T-helper 17 cell (primary cell): ENCODE data around the gene ILDR1. TPM values are rescaled to one million over a fixed set of nuclear protein-coding genes. Genes with fewer than 3 reads are reported as not detected.
A peak's percentile ranks its signal among the peaks of the same experiment; 100 is the strongest.

ENCODE experiments used
- ATAC-seq: fragments of 150-1000 bp; cut with Tn5 transposase; 2 replicates; pipeline ENCODE4 v1.10.0; 2021; ENCODE audit warnings: mild to moderate bottlenecking, moderate library complexity
- DNase-seq, 3 donors: peaks; one replicate each; pipeline versions ENCODE4 v3.0.0 to v3.0.0-alpha.2; 2020 to 2021
- H3K9me3 ChIP-seq: one replicate; pipeline ENCODE4 v1.7.0; 2013; ENCODE audit warnings: low read length, mild to moderate bottlenecking; ENCODE audit not compliant: control insufficient read depth, poor library complexity, severe bottlenecking
- H3K27ac Mint-ChIP-seq: one replicate; pipeline ENCODE4 v1.8.0; 2022; ENCODE audit warnings: mild to moderate bottlenecking, moderate library complexity, mixed read lengths
- H3K27me3 Mint-ChIP-seq: one replicate; pipeline ENCODE4 v1.8.0; 2022; ENCODE audit warnings: mixed read lengths
- H3K36me3 Mint-ChIP-seq: one replicate; pipeline ENCODE4 v1.8.0; 2022; ENCODE audit warnings: low read depth, mixed read lengths
- H3K4me1 Mint-ChIP-seq: one replicate; pipeline ENCODE4 v1.8.0; 2022; ENCODE audit warnings: mild to moderate bottlenecking, mixed read lengths
- H3K4me3 Mint-ChIP-seq: one replicate; pipeline ENCODE4 v1.8.0; 2022; ENCODE audit warnings: mild to moderate bottlenecking, moderate library complexity, mixed read lengths
- total RNA-seq, 4 donors: library from RNA in 2 of 4; stranded (reverse) in 2 of 4; gene quantifications; one replicate each; pipeline ENCODE4 v1.2.3 and lab custom pipeline; 2022 to 2026

ILDR1 gene
- total RNA-seq, 2 donors from 2014 or later = 0.32 TPM; not detected in 1

DNA sequence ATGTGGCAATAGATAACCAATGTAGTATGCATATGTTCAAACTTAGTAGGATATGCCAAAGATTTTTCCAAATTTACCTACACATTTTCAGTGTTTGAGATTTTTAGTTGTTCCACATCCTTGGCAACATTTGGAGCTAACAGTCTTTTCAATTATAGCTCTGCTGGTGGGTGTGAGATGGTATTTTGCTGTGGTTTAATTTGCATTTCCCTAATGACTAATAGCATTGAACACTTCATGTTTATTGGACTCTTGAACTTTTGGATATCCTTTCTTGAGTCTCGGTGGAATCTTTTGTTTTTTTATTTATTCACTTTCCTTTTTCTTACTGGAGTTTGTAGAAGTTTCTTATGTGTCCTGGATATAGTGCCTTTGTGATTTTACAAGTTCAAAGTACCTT lies 11.0 kb upstream of the ILDR1 start:
- H3K9me3 ChIP-seq = no peaks in the 10 kb centered on the region
- Mint-ChIP-seq H3K36me3 (peaks cover 2% of the 10 kb centered on the region), H3K27me3 (no peaks in the 10 kb centered on the region), H3K4me3 (no peak overlapping the region), H3K27ac (no peak overlapping the region), H3K4me1 (peaks cover 7% of the 10 kb centered on the region)
- DNase-seq (no peak), ATAC-seq (no peak)

DNA sequence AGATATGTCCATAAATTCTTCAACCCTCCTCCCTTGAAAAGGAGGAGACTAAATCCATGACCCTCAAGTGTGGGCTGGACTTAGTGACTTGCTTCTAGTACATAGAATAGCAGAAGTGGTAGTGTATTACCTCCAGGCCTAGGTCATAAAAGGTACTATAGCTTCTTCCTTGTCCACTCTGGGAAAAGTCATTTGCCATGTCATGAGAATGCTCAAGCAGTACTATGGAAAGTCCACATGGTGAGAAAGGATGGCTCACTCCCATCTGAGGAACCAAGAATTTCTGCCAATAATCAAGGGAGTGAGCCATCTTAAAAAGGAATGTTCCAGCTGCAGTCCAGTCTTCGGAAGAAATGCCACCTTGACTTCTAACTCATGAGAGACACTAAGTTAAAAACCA lies 10.5 kb upstream of the ILDR1 start:
- Mint-ChIP-seq H3K27ac (no peak overlapping the region), H3K36me3 (peaks cover 2% of the 10 kb centered on the region), H3K4me3 (no peak overlapping the region), H3K27me3 (no peaks in the 10 kb centered on the region), H3K4me1 (peaks cover 7% of the 10 kb centered on the region)
- ATAC-seq = no peak
- H3K9me3 ChIP-seq = no peaks in the 10 kb centered on the region
- DNase-seq = no peak

DNA sequence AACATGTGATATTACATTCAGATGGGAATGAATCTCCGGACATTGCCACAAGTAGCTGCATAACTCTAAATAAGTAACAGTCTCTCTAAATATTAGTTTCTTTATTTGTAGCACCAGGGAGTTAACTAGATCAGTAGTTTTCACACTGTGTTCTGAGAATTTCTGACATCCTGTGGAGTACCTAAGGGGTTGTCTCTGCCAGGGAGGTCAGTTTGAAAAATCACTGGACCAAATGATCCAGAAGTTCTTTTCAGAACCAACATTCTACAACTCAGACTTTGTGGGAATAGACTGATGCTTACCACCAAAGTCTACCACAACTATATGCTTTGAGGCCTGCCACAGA lies 9.0 kb upstream of the ILDR1 start:
- no peaks in the 10 kb centered on the region for H3K27me3 Mint-ChIP-seq
- H3K27ac Mint-ChIP-seq = no peak overlapping the region
- H3K4me1 Mint-ChIP-seq = peaks cover 7% of the 10 kb centered on the region
- peaks cover 2% of the 10 kb centered on the region for H3K36me3 Mint-ChIP-seq
- peak overlapping the region; percentile 31 for H3K4me3 Mint-ChIP-seq
- no peak for DNase-seq
- no peaks in the 10 kb centered on the region for H3K9me3 ChIP-seq
- ATAC-seq = no peak

DNA sequence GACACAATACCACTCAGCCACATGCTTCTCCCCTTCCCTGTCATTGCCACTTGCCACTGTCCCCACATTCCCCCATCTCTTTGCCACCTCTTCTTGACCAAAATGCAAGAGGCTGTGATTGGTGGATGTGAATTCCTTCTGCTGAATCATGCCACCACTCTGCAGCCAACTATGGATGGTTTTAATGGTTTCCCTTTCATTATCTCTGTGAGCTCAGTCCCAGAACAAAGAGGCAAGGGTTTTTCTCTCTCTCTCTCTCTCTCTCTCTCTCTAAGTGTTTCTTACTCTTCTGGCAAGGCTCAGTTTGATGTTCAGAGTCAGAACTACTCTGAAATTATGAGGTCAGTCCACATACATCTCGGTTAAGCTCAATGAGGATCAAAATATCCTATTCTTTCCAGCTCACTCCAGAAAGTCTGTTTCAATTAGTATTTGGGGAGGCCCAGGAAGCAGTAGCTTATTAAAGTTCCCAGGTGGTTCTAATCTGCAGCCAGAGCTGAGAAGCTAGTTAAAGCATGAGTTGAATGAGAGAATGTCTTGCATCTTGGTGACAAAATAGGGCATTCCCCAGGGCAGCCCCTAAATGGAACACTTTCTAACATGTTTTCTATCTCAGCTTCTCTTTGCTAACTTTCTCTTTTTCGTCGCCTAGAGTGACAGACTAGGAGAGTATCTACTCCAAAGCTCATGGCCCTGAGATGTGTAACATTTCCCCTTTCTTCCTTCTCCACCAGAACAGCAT lies 8.5 kb upstream of the ILDR1 start:
- no peaks in the 10 kb centered on the region for H3K9me3 ChIP-seq
- H3K27ac Mint-ChIP-seq = no peak overlapping the region
- no peak for DNase-seq
- ATAC-seq = peak; percentile 54
- H3K4me3 Mint-ChIP-seq = peak overlapping the region; percentile 31
- H3K36me3 Mint-ChIP-seq = peaks cover 2% of the 10 kb centered on the region
- no peaks in the 10 kb centered on the region for H3K27me3 Mint-ChIP-seq
- peaks cover 7% of the 10 kb centered on the region for H3K4me1 Mint-ChIP-seq

DNA sequence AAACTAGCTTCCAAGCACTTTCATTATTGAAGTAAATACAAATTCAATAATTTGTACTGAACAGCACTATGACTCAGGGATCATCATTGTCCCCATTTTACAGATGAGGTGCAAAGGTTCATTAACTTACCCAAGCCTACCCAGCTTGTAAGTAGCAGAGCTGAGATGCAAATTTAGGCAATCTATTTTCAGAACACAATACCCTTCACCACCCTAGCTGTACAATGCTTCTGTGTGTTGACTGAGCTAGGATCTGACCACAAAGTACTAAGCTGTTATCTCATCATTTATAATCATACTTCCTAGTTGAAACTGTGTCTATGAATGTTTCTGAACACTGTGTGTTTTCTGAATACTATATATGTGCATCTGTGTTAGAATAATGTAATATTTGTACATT lies 3.2 kb upstream of the ILDR1 start:
- no peak overlapping the region for H3K4me3 Mint-ChIP-seq
- H3K9me3 ChIP-seq = no peaks in the 10 kb centered on the region
- H3K36me3 Mint-ChIP-seq = peaks cover 3% of the 10 kb centered on the region
- H3K27me3 Mint-ChIP-seq = peaks cover 19% of the 10 kb centered on the region
- peaks cover 5% of the 10 kb centered on the region for H3K4me1 Mint-ChIP-seq
- ATAC-seq (no peak), DNase-seq (no peak)
- H3K27ac Mint-ChIP-seq = no peak overlapping the region

DNA sequence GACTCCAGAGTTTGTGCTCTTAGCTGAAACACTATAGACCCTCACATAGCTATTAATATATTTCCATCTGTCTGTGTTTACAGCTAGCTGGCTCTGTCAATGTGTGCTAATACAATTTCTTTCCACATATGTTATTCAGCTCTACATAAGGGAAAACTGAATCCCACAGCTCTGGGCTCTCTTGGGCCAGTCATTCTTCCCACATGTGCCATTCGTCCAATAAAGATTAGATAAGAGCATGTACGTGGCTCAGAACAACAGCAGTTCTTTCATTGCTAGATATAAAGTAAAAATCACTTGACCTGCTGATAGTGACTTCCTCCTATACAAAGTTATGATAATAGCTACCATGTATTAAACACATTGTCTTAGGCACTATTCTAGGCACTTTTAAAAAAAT lies 2.8 kb upstream of the ILDR1 start:
- H3K9me3 ChIP-seq = no peaks in the 10 kb centered on the region
- H3K4me1 Mint-ChIP-seq = peaks cover 4% of the 10 kb centered on the region
- H3K4me3 Mint-ChIP-seq = no peak overlapping the region
- DNase-seq (no peak), ATAC-seq (no peak)
- no peak overlapping the region for H3K27ac Mint-ChIP-seq
- peaks cover 4% of the 10 kb centered on the region for H3K36me3 Mint-ChIP-seq
- H3K27me3 Mint-ChIP-seq = peaks cover 24% of the 10 kb centered on the region

DNA sequence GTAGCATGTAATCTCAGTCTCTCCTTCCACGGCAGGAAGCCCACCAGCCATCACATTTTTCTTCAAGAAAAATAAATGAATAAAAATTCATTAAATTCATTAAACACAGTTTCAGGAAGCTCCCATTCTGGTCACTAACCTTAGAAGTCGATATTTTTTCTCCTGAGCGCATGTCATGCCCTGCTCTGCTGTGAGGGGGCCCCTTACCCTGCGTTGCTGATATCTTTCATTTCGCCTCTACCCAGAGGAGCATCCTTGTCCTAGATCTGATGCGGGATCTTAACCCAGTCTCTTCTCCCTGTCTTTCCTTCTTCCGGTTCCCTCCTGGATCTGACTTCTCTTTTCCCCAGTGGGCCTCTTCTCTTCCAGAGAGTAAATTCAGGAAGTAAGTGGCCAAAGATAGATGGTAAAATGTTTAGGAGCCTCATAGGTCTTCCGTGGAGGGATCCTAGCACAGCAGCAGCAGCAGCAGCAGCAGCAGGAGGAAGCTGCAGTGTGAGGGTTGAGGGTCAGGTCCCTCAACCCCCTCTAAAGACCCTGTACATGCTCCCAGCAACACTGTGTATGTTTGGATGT lies 1.4 kb upstream of the ILDR1 start:
- DNase-seq = no peak
- H3K27ac Mint-ChIP-seq = no peak overlapping the region
- peaks cover 38% of the 10 kb centered on the region for H3K27me3 Mint-ChIP-seq
- peaks cover 4% of the 10 kb centered on the region for H3K4me1 Mint-ChIP-seq
- no peak for ATAC-seq
- H3K4me3 Mint-ChIP-seq = no peak overlapping the region
- H3K36me3 Mint-ChIP-seq = peaks cover 4% of the 10 kb centered on the region
- H3K9me3 ChIP-seq = no peaks in the 10 kb centered on the region

DNA sequence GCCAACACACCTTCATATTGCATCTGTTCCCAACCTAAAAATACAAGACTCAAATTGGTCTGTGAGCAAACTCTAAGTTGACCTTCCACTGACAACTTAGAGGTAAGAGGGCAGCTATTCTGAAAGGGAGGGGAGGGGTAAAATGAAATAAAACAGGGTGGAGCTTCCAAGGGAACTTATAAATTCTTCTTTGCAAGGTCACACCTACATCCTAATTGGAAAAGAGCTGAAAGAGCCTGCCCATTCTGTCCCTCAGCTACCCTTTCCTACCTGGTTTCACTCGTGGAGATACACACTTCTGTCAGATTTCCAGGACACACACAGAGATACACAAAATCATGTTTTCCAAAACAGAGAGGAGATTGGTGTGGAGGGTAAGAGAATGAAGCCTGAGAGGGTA lies 1.0 kb downstream of the ILDR1 start:
- no peak overlapping the region for H3K27ac Mint-ChIP-seq
- H3K36me3 Mint-ChIP-seq = peaks cover 4% of the 10 kb centered on the region
- H3K4me3 Mint-ChIP-seq = peak overlapping the region; percentile 5
- DNase-seq (no peak), ATAC-seq (no peak)
- H3K9me3 ChIP-seq = no peaks in the 10 kb centered on the region
- peaks cover 4% of the 10 kb centered on the region for H3K4me1 Mint-ChIP-seq
- H3K27me3 Mint-ChIP-seq = peaks cover 46% of the 10 kb centered on the region

DNA sequence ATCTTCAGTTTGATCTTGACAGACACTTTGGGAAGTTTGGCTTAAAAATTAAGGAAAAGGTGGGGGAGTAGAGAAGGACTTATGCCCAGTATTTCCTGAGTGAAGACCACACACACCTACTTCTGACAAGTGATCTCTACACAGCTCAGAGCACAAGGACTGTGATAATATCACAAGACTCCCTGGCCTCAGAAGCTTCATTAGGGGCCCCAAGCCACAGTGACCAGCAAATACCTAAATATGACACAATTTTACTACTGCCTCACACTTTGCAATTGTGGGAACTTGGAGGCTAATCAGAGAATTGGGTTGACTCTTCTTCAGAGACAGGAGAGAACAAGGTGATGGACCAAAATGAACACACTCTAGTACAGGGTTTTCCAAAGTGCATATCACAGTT lies 2.6 kb downstream of the ILDR1 start:
- Mint-ChIP-seq H3K4me1 (peaks cover 4% of the 10 kb centered on the region), H3K36me3 (peaks cover 4% of the 10 kb centered on the region), H3K4me3 (no peak overlapping the region), H3K27ac (no peak overlapping the region), H3K27me3 (peaks cover 46% of the 10 kb centered on the region)
- no peaks in the 10 kb centered on the region for H3K9me3 ChIP-seq
- ATAC-seq = no peak
- no peak for DNase-seq

DNA sequence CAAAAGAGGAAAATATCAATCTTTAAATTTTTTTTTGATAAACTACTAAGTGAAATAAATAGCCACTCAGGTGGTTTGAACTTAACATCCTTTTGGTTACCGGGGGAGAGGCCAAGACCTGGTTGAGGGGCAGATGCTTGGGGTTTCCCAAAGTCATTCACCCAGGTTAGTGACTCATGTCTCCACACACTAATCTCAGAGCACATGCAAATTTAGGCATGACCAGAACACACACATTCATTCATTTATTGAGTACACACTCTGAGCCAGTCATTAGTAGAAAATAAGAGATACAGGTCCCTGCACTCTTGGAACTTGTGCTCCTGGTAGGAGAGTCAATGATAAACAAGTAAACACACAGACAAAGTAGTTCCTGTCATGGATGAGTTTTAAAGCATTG lies 7.3 kb downstream of the ILDR1 start:
- Mint-ChIP-seq H3K27ac (no peak overlapping the region), H3K4me1 (peaks cover 3% of the 10 kb centered on the region), H3K27me3 (peaks cover 31% of the 10 kb centered on the region), H3K4me3 (no peak overlapping the region), H3K36me3 (peaks cover 4% of the 10 kb centered on the region)
- DNase-seq (no peak), ATAC-seq (peak; percentile 50)
- H3K9me3 ChIP-seq = no peaks in the 10 kb centered on the region

DNA sequence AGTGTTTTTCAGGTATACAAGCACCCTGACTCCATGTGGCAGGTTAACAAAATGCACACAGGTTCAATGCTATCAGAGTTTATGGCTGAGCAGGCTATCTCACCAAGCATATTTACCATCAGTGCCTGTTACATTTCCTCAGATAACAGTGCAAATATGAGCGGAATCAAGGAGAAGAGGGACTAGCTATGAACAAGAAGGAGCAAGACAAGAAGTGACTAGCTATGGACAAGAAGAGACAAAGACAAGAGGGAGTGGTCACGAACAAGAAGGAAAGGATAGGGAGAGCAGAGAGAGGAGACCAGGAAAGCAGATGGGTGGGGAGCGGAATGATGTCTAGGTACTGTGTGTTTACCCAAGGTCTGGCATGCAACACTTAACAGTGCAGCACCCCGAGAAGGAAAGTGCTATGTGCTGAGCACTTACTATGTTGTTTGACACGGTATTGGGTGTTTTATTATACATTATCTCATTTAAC lies 8.6 kb downstream of the ILDR1 start:
- no peak for DNase-seq
- no peak overlapping the region for H3K4me3 Mint-ChIP-seq
- no peaks in the 10 kb centered on the region for H3K9me3 ChIP-seq
- no peak for ATAC-seq
- H3K27me3 Mint-ChIP-seq = peaks cover 22% of the 10 kb centered on the region
- H3K27ac Mint-ChIP-seq = no peak overlapping the region
- H3K36me3 Mint-ChIP-seq = peaks cover 5% of the 10 kb centered on the region
- peaks cover 3% of the 10 kb centered on the region for H3K4me1 Mint-ChIP-seq

DNA sequence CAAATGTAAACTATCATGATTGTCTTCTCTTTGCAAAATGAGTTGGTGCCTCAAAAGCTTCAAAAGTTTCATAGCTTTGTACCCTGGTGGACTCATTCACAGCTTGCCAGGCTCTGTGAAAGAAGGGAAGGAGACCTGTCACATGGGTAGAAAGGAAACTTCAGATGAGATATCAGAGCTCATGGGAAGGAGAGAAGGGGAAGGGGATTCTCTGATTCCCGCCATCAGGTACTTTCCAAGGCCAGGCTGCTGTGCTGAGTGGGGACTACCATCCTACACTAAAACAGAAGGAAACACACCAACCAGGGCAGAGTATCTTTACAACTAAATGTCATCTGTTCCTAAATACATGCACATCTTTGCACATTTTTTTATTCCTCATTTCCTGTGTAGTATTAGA lies 9.2 kb downstream of the ILDR1 start:
- DNase-seq (no peak), ATAC-seq (no peak)
- H3K27ac Mint-ChIP-seq = no peak overlapping the region
- no peak overlapping the region for H3K4me3 Mint-ChIP-seq
- peaks cover 17% of the 10 kb centered on the region for H3K27me3 Mint-ChIP-seq
- H3K4me1 Mint-ChIP-seq = peaks cover 3% of the 10 kb centered on the region
- no peaks in the 10 kb centered on the region for H3K9me3 ChIP-seq
- H3K36me3 Mint-ChIP-seq = peaks cover 5% of the 10 kb centered on the region

DNA sequence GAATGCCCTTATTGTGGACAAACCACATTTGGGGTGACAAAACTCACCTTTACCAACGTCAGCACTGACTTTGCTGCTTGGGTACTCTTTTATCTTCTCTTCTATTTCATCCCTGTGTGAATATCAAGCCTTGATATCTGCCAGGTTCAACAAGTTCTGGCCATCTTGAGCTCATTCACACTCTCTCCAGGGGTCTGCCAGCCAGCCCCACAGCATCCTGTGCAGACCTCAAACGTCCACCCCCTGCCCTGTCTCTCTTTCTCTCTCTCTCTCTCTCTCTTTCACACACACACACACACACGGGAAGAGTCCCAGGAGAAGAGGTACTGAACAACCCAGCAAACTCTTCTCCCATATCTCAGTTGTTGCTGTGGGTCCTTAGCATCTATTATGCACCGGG lies 10.7 kb downstream of the ILDR1 start:
- ATAC-seq = no peak
- Mint-ChIP-seq H3K36me3 (peaks cover 5% of the 10 kb centered on the region), H3K4me1 (peaks cover 3% of the 10 kb centered on the region), H3K4me3 (no peak overlapping the region), H3K27ac (peak overlapping the region; percentile 56), H3K27me3 (peaks cover 19% of the 10 kb centered on the region)
- DNase-seq = no peak
- H3K9me3 ChIP-seq = no peaks in the 10 kb centered on the region

DNA sequence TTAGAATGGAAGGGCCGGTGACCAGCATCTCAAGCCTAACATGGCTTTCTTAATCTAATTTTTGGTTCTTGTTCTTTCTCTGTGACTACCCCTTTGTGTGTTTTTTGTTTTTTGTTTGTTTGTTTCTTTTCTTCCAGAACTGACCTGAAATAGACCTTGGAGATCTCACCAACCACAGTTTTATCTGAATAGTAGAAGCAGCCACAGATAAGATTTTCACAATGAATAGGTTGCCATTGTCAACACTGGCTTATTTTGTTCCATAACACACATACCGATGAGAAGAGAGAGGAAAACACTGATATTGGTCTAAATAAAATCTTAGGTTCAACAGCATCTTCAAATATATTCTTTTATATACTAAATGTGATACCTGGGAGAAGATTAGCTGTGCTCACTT lies 11.5 kb downstream of the ILDR1 start:
- H3K4me3 Mint-ChIP-seq = no peak overlapping the region
- peaks cover 3% of the 10 kb centered on the region for H3K4me1 Mint-ChIP-seq
- no peaks in the 10 kb centered on the region for H3K9me3 ChIP-seq
- ATAC-seq (no peak), DNase-seq (no peak)
- peaks cover 28% of the 10 kb centered on the region for H3K27me3 Mint-ChIP-seq
- H3K36me3 Mint-ChIP-seq = peaks cover 5% of the 10 kb centered on the region
- H3K27ac Mint-ChIP-seq = no peak overlapping the region
